ENCODE results near the gene ALG12.

- TF ChIP-seq TAF1 (IDR thresholded peaks at IDR 0.05; ENCODE audit: borderline replicate concordance, insufficient read depth, low read length) = no peak
- no peak for TF ChIP-seq SIN3A (IDR thresholded peaks at IDR 0.05; ENCODE audit: borderline replicate concordance, insufficient read depth, low read length)
- TF ChIP-seq POLR2AphosphoS5 (IDR thresholded peaks at IDR 0.05; ENCODE audit: low read depth, low read length) = no peak
These were observed 11.8 kb upstream of the ALG12 start for GRCh38 chr22:49929994-49930575.

Data from PFSK-1 (cell line).